Measurements from ENCODE around the gene LAMA3.

GRCh38 chr18:23706971-23707640, 17.9 kb downstream of the LAMA3 start:
- no peak for TF ChIP-seq POLR2A (IDR thresholded peaks at IDR 0.05; ENCODE audit: low read depth, low read length)
- no peak for TF ChIP-seq TAF1 (IDR thresholded peaks at IDR 0.05; ENCODE audit: low read depth, low read length)
- TF ChIP-seq POLR2AphosphoS5 (IDR thresholded peaks at IDR 0.05; ENCODE audit: low read depth, low read length): no peak
- TF ChIP-seq SPI1 (IDR thresholded peaks at IDR 0.05; ENCODE audit: low read depth, low read length): no peak
- TF ChIP-seq PAX5 (IDR thresholded peaks at IDR 0.05; ENCODE audit: insufficient read depth, low read length, severe bottlenecking): no peak
- TF ChIP-seq POU2F2 (IDR thresholded peaks at IDR 0.05; ENCODE audit: low read depth, low read length): no peak

Measured in GM12891 (cell line).